Endothelial cell of umbilical vein (primary cell): ENCODE results near the gene FMNL1. TPM values are rescaled to one million over a fixed set of nuclear protein-coding genes. Genes with fewer than 3 reads are reported as not detected.
A peak's percentile ranks its signal among the peaks of the same experiment; 100 is the strongest.

Experiments used
- BruUV-seq: library from RNA; stranded (reverse); fragments of 400-500 nt; replicated peaks from 2 replicates; lab custom pipeline; 2021; lab: Mats Ljungman, UMichigan
- CTCF ChIA-PET: fragments of 300-600, 350-600 bp; sonication (Branson Sonifier 250); formaldehyde crosslinking; loops from one replicate; lab custom pipeline; 2021; ENCODE audit warnings: antibody characterized with exemption, inconsistent platforms; lab: Charles Lee
- POLR2A ChIA-PET: fragments of 300-600, 350-600 bp; sonication (Branson Sonifier 250); formaldehyde crosslinking; loops from one replicate; lab custom pipeline; 2021; ENCODE audit warnings: antibody characterized with exemption, inconsistent platforms; lab: Charles Lee
- DNase-seq: peaks from one replicate; pipeline ENCODE4 v3.0.0-alpha.2; 2011; ENCODE audit warnings: low read depth, low spot score
- FAIRE-seq: peaks from 2 replicates; lab custom pipeline; 2011; peaks lifted over from hg19 to GRCh38; lab: Jason Lieb, UNC
- H2AFZ ChIP-seq: 2 replicates; pipeline ENCODE4 v1.6.0; 2012; ENCODE audit warnings: low read depth, low read length, control low read depth, inconsistent platforms
- H3K27ac ChIP-seq: 2 replicates; pipeline ENCODE4 v1.5.1; 2011; ENCODE audit warnings: low read depth, mild to moderate bottlenecking, control low read depth, low read length, moderate library complexity; ENCODE audit not compliant: insufficient read depth
- H3K27me3 ChIP-seq, 2 experiments: 2 replicates each; pipeline versions ENCODE4 v1.6.0 to v1.6.1; 2011; ENCODE audit warnings: low read length in 2 of 2, mixed read lengths in 1 of 2; ENCODE audit not compliant: control insufficient read depth in 2 of 2, insufficient read depth in 2 of 2
- H3K36me3 ChIP-seq, 2 experiments: 2 replicates in 1 of 2; 3 replicates in 1 of 2; pipeline ENCODE4 v1.5.1; 2011; ENCODE audit warnings: low read length in 2 of 2, mild to moderate bottlenecking in 1 of 2, moderate library complexity in 1 of 2; ENCODE audit not compliant: control insufficient read depth in 2 of 2, insufficient read depth in 2 of 2; ENCODE audit errors: extremely low read depth in 1 of 2
- H3K4me1 ChIP-seq: 3 replicates; pipeline ENCODE4 v1.5.1; 2011; ENCODE audit warnings: mild to moderate bottlenecking, low read length; ENCODE audit not compliant: control insufficient read depth, insufficient read depth; ENCODE audit errors: extremely low read depth
- H3K4me2 ChIP-seq: 2 replicates; pipeline ENCODE4 v1.6.1; 2011; ENCODE audit warnings: low read length, control low read depth, mixed read lengths; ENCODE audit not compliant: insufficient read depth
- H3K4me3 ChIP-seq, 3 experiments: fragments of 200-600 bp in 1 of 3; sonication (generic), shearing (Covaris generic) in 1 of 3; replicated peaks in 1 of 3; 2 replicates each; pipeline ENCODE4 v1.5.1; 2011 to 2016; ENCODE audit warnings: control low read depth in 3 of 3, low read length in 3 of 3, mild to moderate bottlenecking in 2 of 3, inconsistent platforms in 1 of 3, low read depth in 1 of 3, moderate library complexity in 1 of 3; ENCODE audit not compliant: insufficient read depth in 1 of 3
- H3K79me2 ChIP-seq: 2 replicates; pipeline ENCODE4 v1.6.0; 2012; ENCODE audit warnings: low read length, inconsistent platforms; ENCODE audit not compliant: control insufficient read depth, insufficient read depth
- H3K9ac ChIP-seq: replicated peaks from 2 replicates; pipeline ENCODE3; 2011; ENCODE audit warnings: low read length, control low read depth; ENCODE audit not compliant: insufficient read depth; ENCODE audit errors: extremely low read depth
- H3K9me1 ChIP-seq: replicated peaks from 3 replicates; pipeline ENCODE4 v1.6.0; 2011; ENCODE audit warnings: mild to moderate bottlenecking, low read length; ENCODE audit not compliant: control insufficient read depth, insufficient read depth; ENCODE audit errors: extremely low read depth
- H3K9me3 ChIP-seq: replicated peaks from 2 replicates; pipeline ENCODE4 v1.5.1; 2012; ENCODE audit warnings: low read length, inconsistent platforms; ENCODE audit not compliant: control insufficient read depth, insufficient read depth
- H4K20me1 ChIP-seq: replicated peaks from 2 replicates; pipeline ENCODE3; 2011; ENCODE audit warnings: mild to moderate bottlenecking, low read length; ENCODE audit not compliant: control insufficient read depth, insufficient read depth; ENCODE audit errors: extremely low read depth
- EZH2 ChIP-seq: IDR thresholded peaks from 2 replicates; pipeline ENCODE4 v1.6.1; 2012; ENCODE audit warnings: borderline replicate concordance, low read depth, mild to moderate bottlenecking, moderate library complexity, low read length, inconsistent platforms; ENCODE audit not compliant: severe bottlenecking
- GATA2 ChIP-seq: IDR thresholded peaks from 2 replicates; pipeline ENCODE4 v1.7.0; 2011; ENCODE audit warnings: low read depth, mild to moderate bottlenecking, moderate library complexity, mixed read lengths, low read length; ENCODE audit not compliant: insufficient read length, insufficient read depth
- JUN ChIP-seq: IDR thresholded peaks from 2 replicates; pipeline ENCODE4 v1.6.1; 2011; ENCODE audit warnings: borderline replicate concordance, low read depth; ENCODE audit not compliant: insufficient read length, insufficient read depth
- MAX ChIP-seq: IDR thresholded peaks from 2 replicates; pipeline ENCODE4 v1.6.1; 2011; ENCODE audit not compliant: insufficient read depth, insufficient read length
- MYC ChIP-seq: IDR thresholded peaks from one replicate; pipeline ENCODE4 v1.6.1; 2011; ENCODE audit warnings: mild to moderate bottlenecking, low read depth, low read length
- POLR2AphosphoS5 ChIP-seq: IDR thresholded peaks from 2 replicates; pipeline ENCODE4 v1.6.1; 2012; ENCODE audit warnings: low read depth, mild to moderate bottlenecking, control low read depth, low read length, moderate library complexity; ENCODE audit not compliant: insufficient read depth
- dilution Hi-C: fragments of 300-500 bp; cut with MboI; formaldehyde crosslinking; loops from one replicate; pipeline ENCODE4 v1.15.0; 2019; ENCODE audit warnings: low sequenced_read_pairs; ENCODE audit not compliant: extremely low pct_ligation_motif_present
- intact Hi-C: fragments of 100-400 bp; cut with micrococcal nuclease; formaldehyde crosslinking; loops from one replicate; pipeline ENCODE4 v1.10.0; 2022
- polyA plus RNA-seq, 4 experiments: library from polyadenylated mRNA; depleted of rRNA in 3 of 4; stranded (reverse) in 3 of 4; unstranded in 1 of 4; fragments of >200 nt; gene quantifications; 2 replicates each; pipeline versions ENCODE4 v1.2.1 to v1.2.3, GENCODE V29; 2011 to 2012; ENCODE audit warnings: missing spikeins in 1 of 4
- total RNA-seq: library from RNA; stranded (reverse); gene quantifications from 2 replicates; pipeline ENCODE4 v1.2.3, GENCODE V29; 2021

The FMNL1 gene
- total and polyA plus RNA-seq, 2 donors (not counting 3 experiments of a cell fraction or from before 2014, with no cell fraction given): 0.95 to 1.6 TPM

GRCh38 chr17:45222014-45222288, 266 bp downstream of the FMNL1 start:
- H3K36me3 ChIP-seq: no peaks in the 10 kb centered on the region
- peak overlapping the region; percentile 44 for H2AFZ ChIP-seq
- no peak for DNase-seq
- H3K27ac ChIP-seq: no peak overlapping the region
- FAIRE-seq: no peak
- no peak overlapping the region for H3K4me2 ChIP-seq
- peaks cover 9 to 21% of the 10 kb centered on the region in 2 experiments for H3K27me3 ChIP-seq
- H3K9me1 ChIP-seq: no peaks in the 10 kb centered on the region
- POLR2A ChIA-PET: no interaction called here
- H4K20me1 ChIP-seq: no peaks in the 10 kb centered on the region
- no peak overlapping the region for H3K9ac ChIP-seq
- TF ChIP-seq EZH2 (peak; percentile 36), MYC (no peak)
- peaks cover 8% of the 10 kb centered on the region for H3K4me1 ChIP-seq
- CTCF ChIA-PET: interaction anchor here (1.2 to 5.9 kb wide), 3 partner anchors 8 to 166 kb away, joined by 4 to 107 read pairs (median 93); no protein-coding TSS in a partner anchor
- peak overlapping the region in 1 of 3 experiments; percentile 46 for H3K4me3 ChIP-seq
- dilution Hi-C loops: no loop called here
- H3K79me2 ChIP-seq: no peaks in the 10 kb centered on the region
- intact Hi-C loops: no loop called here
- H3K9me3 ChIP-seq: no peaks in the 10 kb centered on the region
- no TSS peak for BruUV-seq

- Histone ChIP-seq H2AFZ (no peak overlapping the region), H3K4me1 (peaks cover 8% of the 10 kb centered on the region), H3K9me3 (no peaks in the 10 kb centered on the region), H3K9me1 (no peaks in the 10 kb centered on the region), H3K4me3 (peak overlapping the region in 1 of 3 experiments; percentile 46), H4K20me1 (no peaks in the 10 kb centered on the region), H3K27ac (no peak overlapping the region), H3K4me2 (no peak overlapping the region), H3K27me3 (peaks cover 9 to 21% of the 10 kb centered on the region in 2 experiments), H3K79me2 (no peaks in the 10 kb centered on the region), H3K9ac (no peak overlapping the region), H3K36me3 (no peaks in the 10 kb centered on the region)
- TF ChIP-seq JUN: no peak
- no peak for TF ChIP-seq POLR2AphosphoS5
- TF ChIP-seq EZH2: peak; percentile 47
- TF ChIP-seq MYC: no peak
- TF ChIP-seq GATA2: no peak
- TF ChIP-seq MAX: no peak
- no peak for DNase-seq
- POLR2A ChIA-PET: no interaction called here
- BruUV-seq: no TSS peak
- intact Hi-C loops: no loop called here
- dilution Hi-C loops: no loop called here
- CTCF ChIA-PET: interaction anchor here (1.2 to 5.9 kb wide), 2 partner anchors 71 to 165 kb away, joined by 4 to 107 read pairs; no protein-coding TSS in a partner anchor
- FAIRE-seq: no peak
These were observed 757 bp downstream of the FMNL1 start for GRCh38 chr17:45222289-45222995.
